Ishikawa (cell line): Measurements from ENCODE around the gene SETD1B.

Experiments
- CEBPB ChIP-seq: IDR thresholded peaks from 2 replicates; pipeline ENCODE4 v1.6.1; 2012
- CREB1 ChIP-seq: IDR thresholded peaks from 2 replicates; pipeline ENCODE4 v1.6.1; 2012; ENCODE audit warnings: low read depth
- EGR1 ChIP-seq: IDR thresholded peaks from 2 replicates; pipeline ENCODE4 v1.6.1; 2012
- EP300 ChIP-seq: IDR thresholded peaks from 2 replicates; pipeline ENCODE4 v1.6.1; 2012; ENCODE audit warnings: borderline replicate concordance
- FOXM1 ChIP-seq: IDR thresholded peaks from 2 replicates; pipeline ENCODE4 v1.6.1; 2012; ENCODE audit warnings: low read depth, borderline replicate concordance
- NFIC ChIP-seq: IDR thresholded peaks from 2 replicates; pipeline ENCODE4 v1.6.1; 2012
- RAD21 ChIP-seq: IDR thresholded peaks from 2 replicates; pipeline ENCODE4 v1.6.1; 2012; ENCODE audit warnings: low read depth
- TAF1 ChIP-seq: IDR thresholded peaks from 2 replicates; pipeline ENCODE4 v1.6.1; 2012; ENCODE audit warnings: low read depth, mild to moderate bottlenecking
- TCF12 ChIP-seq: IDR thresholded peaks from 2 replicates; pipeline ENCODE4 v1.6.1; 2012; ENCODE audit warnings: low read depth
- TEAD4 ChIP-seq: IDR thresholded peaks from 2 replicates; pipeline ENCODE4 v1.6.1; 2012
- YY1 ChIP-seq: IDR thresholded peaks from 2 replicates; pipeline ENCODE4 v1.6.1; 2012; ENCODE audit warnings: low read depth
- ZBTB7A ChIP-seq: IDR thresholded peaks from 2 replicates; pipeline ENCODE4 v1.6.1; 2012; ENCODE audit warnings: low read depth
- TF ChIP-seq, protein P1 (sequence below): IDR thresholded peaks from 2 replicates; pipeline ENCODE4 v1.6.1; 2012
- TF ChIP-seq, protein P2 (sequence below): IDR thresholded peaks from 2 replicates; pipeline ENCODE4 v1.6.1; 2012
- TF ChIP-seq, protein P3 (sequence below): IDR thresholded peaks from 2 replicates; pipeline ENCODE4 v1.6.1; 2012; ENCODE audit warnings: low read depth, mild to moderate bottlenecking

Gene SETD1B

DNA sequence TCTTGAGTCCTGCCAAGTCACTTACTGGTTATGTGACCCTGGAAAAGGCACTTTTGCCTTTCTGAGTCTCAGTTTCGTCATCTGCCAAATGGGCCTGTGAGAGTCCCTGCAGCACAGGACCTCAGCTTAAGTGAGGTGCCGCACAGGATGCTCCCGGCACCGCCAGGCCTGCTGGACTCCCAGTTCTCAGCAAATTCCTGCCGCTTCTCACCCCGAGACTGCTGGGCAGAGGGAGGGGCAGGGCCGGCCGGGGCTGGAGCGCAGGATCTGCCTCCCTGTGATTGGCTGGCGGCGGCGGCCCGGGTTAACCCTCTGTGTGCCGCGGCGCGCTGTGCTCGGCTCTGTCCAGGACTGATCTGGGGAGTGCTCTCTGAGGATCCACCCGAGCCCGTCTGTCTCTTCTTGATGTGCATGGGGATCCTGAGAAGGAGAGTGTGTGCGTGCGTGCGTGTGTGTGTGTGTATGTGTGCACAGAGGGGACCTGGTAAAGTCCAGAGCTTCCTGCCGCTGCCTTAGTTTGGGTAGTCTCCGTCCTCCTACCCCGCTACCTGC, 8.6 kb downstream of the SETD1B start:
- TF ChIP-seq TCF12, result 0 out of 2 replicates have a peak, but pooled peaks have one; percentile 1
- no peak for TF ChIP-seq NFIC
- TF ChIP-seq EP300, result no peak
- TF ChIP-seq TEAD4, result peak; percentile 50; the same call in 1 of the 2 replicates

DNA sequence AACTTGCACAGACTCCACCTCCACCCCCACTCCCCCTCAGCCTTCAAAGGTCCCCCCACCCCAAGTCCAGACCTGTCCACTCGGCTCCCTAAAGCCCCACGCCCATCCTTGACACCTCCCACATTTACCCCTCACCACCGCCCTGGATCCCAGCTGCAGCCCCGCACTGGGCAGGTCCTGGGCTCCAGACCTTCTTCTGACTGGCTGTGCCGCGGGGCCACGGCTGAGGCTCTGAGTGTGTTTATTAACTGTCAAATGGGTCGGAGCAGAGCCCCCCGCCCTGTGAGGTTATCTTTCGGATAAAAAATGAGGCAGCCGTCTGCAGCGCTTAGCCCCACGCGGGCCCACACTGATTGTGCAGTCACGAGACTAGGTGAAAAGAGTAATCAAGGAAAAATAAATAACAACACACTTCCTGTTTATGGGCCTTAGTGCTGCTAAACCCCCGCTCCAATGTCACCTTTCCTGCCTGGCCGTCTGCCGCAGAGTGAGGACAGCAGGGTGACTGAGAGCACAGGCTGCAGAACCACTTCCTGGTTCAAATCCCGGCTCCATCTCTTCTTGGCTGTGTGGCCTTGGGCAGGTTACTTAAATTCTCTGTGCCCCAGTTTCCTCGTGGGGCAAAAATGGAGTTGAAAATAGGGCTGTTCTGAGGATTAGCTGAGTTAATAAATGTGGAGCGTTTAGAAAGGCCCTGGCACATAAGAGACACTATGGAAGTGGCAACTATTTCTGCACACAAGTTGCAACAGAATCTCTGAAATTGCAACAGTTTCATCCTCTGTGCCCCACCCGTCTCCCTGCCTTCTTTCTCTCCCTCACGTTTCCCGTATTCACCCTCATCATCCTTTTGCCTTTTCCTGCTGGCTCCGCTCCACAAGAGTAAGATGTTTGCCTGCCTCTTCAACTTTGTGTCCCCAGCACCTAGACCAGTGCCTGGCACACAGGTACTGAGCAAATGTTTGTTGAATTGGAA, 9.4 kb downstream of the SETD1B start:
- TF ChIP-seq ZBTB7A, result no peak
- TF ChIP-seq FOXM1, result no peak
- TF ChIP-seq, protein P1, sequence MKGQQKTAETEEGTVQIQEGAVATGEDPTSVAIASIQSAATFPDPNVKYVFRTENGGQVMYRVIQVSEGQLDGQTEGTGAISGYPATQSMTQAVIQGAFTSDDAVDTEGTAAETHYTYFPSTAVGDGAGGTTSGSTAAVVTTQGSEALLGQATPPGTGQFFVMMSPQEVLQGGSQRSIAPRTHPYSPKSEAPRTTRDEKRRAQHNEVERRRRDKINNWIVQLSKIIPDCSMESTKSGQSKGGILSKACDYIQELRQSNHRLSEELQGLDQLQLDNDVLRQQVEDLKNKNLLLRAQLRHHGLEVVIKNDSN, result no peak
- TF ChIP-seq, protein P2, sequence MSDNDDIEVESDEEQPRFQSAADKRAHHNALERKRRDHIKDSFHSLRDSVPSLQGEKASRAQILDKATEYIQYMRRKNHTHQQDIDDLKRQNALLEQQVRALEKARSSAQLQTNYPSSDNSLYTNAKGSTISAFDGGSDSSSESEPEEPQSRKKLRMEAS, result no peak
- TF ChIP-seq CREB1, result no peak
- TF ChIP-seq, protein P3, sequence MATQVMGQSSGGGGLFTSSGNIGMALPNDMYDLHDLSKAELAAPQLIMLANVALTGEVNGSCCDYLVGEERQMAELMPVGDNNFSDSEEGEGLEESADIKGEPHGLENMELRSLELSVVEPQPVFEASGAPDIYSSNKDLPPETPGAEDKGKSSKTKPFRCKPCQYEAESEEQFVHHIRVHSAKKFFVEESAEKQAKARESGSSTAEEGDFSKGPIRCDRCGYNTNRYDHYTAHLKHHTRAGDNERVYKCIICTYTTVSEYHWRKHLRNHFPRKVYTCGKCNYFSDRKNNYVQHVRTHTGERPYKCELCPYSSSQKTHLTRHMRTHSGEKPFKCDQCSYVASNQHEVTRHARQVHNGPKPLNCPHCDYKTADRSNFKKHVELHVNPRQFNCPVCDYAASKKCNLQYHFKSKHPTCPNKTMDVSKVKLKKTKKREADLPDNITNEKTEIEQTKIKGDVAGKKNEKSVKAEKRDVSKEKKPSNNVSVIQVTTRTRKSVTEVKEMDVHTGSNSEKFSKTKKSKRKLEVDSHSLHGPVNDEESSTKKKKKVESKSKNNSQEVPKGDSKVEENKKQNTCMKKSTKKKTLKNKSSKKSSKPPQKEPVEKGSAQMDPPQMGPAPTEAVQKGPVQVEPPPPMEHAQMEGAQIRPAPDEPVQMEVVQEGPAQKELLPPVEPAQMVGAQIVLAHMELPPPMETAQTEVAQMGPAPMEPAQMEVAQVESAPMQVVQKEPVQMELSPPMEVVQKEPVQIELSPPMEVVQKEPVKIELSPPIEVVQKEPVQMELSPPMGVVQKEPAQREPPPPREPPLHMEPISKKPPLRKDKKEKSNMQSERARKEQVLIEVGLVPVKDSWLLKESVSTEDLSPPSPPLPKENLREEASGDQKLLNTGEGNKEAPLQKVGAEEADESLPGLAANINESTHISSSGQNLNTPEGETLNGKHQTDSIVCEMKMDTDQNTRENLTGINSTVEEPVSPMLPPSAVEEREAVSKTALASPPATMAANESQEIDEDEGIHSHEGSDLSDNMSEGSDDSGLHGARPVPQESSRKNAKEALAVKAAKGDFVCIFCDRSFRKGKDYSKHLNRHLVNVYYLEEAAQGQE, result no peak
- TF ChIP-seq EGR1, result no peak
- no peak for TF ChIP-seq YY1
- no peak for TF ChIP-seq NFIC
- TF ChIP-seq RAD21, result no peak
- no peak for TF ChIP-seq TCF12
- no peak for TF ChIP-seq CEBPB
- TF ChIP-seq TEAD4, result no peak
- no peak for TF ChIP-seq TAF1
- no peak for TF ChIP-seq EP300

DNA sequence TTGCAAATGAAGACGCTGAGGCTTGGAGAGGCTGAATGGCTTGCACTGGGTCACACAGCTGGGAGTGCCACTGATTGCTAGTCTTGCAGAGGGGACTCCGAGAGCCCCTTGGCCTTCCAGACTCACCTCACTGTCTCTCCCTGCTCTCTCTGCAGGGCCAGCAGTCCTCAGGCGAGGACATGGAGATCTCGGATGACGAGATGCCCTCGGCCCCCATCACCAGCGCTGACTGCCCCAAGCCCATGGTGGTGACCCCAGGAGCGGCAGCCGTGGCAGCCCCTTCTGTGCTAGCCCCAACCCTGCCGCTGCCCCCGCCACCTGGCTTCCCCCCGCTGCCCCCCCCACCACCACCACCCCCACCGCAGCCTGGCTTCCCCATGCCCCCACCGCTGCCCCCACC, 10.1 kb downstream of the SETD1B start:
- no peak for TF ChIP-seq TAF1
- TF ChIP-seq CEBPB, result no peak
- no peak for TF ChIP-seq YY1
- TF ChIP-seq FOXM1, result no peak
- TF ChIP-seq, protein P3, result no peak
- TF ChIP-seq RAD21, result no peak
- no peak for TF ChIP-seq CREB1
- no peak for TF ChIP-seq ZBTB7A

DNA sequence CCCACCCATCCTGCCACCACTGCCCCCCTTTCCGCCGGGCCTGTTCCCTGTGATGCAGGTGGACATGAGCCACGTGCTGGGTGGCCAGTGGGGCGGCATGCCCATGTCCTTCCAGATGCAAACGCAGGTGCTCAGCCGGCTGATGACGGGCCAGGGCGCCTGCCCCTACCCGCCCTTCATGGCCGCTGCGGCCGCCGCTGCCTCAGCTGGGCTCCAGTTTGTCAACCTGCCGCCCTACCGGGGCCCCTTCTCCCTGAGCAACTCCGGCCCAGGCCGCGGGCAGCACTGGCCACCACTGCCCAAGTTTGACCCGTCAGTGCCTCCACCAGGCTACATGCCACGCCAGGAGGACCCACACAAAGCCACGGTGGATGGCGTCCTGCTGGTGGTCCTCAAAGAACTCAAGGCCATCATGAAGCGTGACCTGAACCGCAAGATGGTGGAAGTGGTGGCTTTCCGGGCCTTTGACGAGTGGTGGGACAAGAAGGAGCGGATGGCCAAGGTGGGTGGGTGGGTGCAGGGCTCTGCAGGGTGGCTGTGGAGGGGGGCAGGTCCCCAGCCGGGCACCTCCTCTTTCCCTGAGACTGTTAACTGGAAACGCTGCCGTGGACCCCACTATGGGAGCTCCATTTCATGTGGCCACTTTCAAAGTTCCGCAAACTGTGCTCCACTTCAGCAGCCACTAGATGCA, 10.8 kb downstream of the SETD1B start:
- TF ChIP-seq ZBTB7A (no peak), CREB1 (no peak), RAD21 (no peak), TEAD4 (no peak), YY1 (no peak), EGR1 (no peak), NFIC (no peak), TAF1 (no peak)
- TF ChIP-seq, protein P2, result no peak
- TF ChIP-seq, protein P1, result no peak

DNA sequence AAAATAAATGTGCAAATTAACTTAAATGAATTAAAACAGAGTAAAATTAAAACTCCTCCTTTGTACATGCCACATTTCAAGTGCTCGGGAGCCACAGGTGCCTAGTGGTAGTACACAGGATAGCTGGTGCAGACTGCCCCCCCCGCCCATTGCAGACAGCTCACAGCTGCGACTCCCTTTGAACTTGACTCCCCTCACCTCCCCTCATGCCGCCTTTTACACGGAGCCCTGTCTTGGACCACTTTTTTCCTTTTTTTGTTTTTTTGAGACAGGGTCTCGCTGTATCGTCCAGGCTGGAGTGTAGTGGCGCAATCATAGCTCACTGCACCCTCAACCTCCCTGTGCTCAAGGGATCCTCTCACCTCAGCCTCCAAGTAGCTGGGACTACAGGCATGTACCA, 11.5 kb downstream of the SETD1B start:
- TF ChIP-seq, protein P2, result no peak
- no peak for TF ChIP-seq CREB1
